HEK293 (cell line): ENCODE measurements around the gene WDPCP.

ENCODE experiments used
- CTCF ChIA-PET: fragments of 350-600 bp; formaldehyde crosslinking; extraction: SDS; loops from one replicate; lab custom pipeline; 2021; ENCODE audit warnings: antibody characterized with exemption; lab: Yijun Ruan, JAX
- POLR2A ChIA-PET: fragments of 300-600 bp; formaldehyde crosslinking; extraction: SDS; loops from one replicate; lab custom pipeline; 2020; ENCODE audit warnings: antibody characterized with exemption, inconsistent platforms; lab: Yijun Ruan, JAX
- H3K27ac ChIP-seq: fragments of 200-500 bp; sonication (Bioruptor generic); 2 replicates; pipeline ENCODE4 v1.5.1; 2014; ENCODE audit warnings: low read depth, low read length, control low read depth, inconsistent platforms; ENCODE audit errors: extremely low read depth
- H3K36me3 ChIP-seq, 2 experiments: fragments of 200-500 bp in 1 of 2; sonication (Bioruptor generic) in 1 of 2; 1 replicate in 1 of 2; 2 replicates in 1 of 2; pipeline ENCODE4 v1.5.1; 2014 to 2017; ENCODE audit warnings: inconsistent platforms in 2 of 2, low read length in 2 of 2; ENCODE audit not compliant: control insufficient read depth in 2 of 2, insufficient read depth in 1 of 2
- H3K4me1 ChIP-seq: fragments of 200-500 bp; sonication (Bioruptor generic); 2 replicates; pipeline ENCODE4 v1.5.1; 2014; ENCODE audit warnings: mild to moderate bottlenecking, low read length, inconsistent platforms; ENCODE audit not compliant: control insufficient read depth, insufficient read depth
- H3K4me3 ChIP-seq: 2 replicates; pipeline ENCODE4 v1.5.1; 2011; ENCODE audit warnings: low read depth, mild to moderate bottlenecking, control low read depth, low read length, moderate library complexity
- H3K9me3 ChIP-seq: fragments of 200-500 bp; sonication (Bioruptor generic); 2 replicates; pipeline ENCODE4 v1.5.1; 2014; ENCODE audit warnings: low read depth, low read length, inconsistent platforms; ENCODE audit not compliant: control insufficient read depth, insufficient read depth
- GLI4 ChIP-seq: fragments of 450-650 bp; formaldehyde crosslinking; IDR thresholded peaks from 2 replicates; pipeline ENCODE4 v1.5.1; 2016; ENCODE audit warnings: missing biosample characterization, missing genetic modification characterization
- HOXC10 ChIP-seq: sonication (generic); formaldehyde crosslinking; IDR thresholded peaks from 2 replicates; pipeline ENCODE4 v1.8.1; 2023; ENCODE audit warnings: mild to moderate bottlenecking, missing genetic modification reagents
- KLF10 ChIP-seq: fragments of 450-650 bp; IDR thresholded peaks from 2 replicates; pipeline ENCODE4 v1.5.1; 2018; ENCODE audit warnings: missing biosample characterization, mild to moderate bottlenecking, missing genetic modification characterization
- REST ChIP-seq: fragments of 450-650 bp; formaldehyde crosslinking; IDR thresholded peaks from 2 replicates; pipeline ENCODE4 v1.5.1; 2016; ENCODE audit warnings: missing biosample characterization, missing genetic modification characterization
- SETDB1 ChIP-seq: IDR thresholded peaks from one replicate; pipeline ENCODE4 v1.6.1; 2017; ENCODE audit warnings: mild to moderate bottlenecking, low read length, moderate library complexity, mixed read lengths; ENCODE audit not compliant: insufficient read length
- ZBTB11 ChIP-seq: fragments of 450-650 bp; formaldehyde crosslinking; conservative IDR thresholded peaks from 2 replicates; pipeline ENCODE4 v1.5.1; 2016; ENCODE audit warnings: low read depth, missing biosample characterization, missing genetic modification characterization
- ZFHX2 ChIP-seq: fragments of 450-650 bp; formaldehyde crosslinking; conservative IDR thresholded peaks from 2 replicates; pipeline ENCODE4 v1.5.1; 2016; ENCODE audit warnings: missing biosample characterization, missing genetic modification characterization
- ZNF10 ChIP-seq: fragments of 450-650 bp; formaldehyde crosslinking; IDR thresholded peaks from 2 replicates; pipeline ENCODE4 v1.5.1; 2017; ENCODE audit warnings: missing biosample characterization, missing genetic modification characterization
- ZNF155 ChIP-seq: fragments of 450-650 bp; formaldehyde crosslinking; IDR thresholded peaks from 2 replicates; pipeline ENCODE4 v1.5.1; 2016; ENCODE audit warnings: missing biosample characterization, missing genetic modification characterization
- ZNF16 ChIP-seq: fragments of 450-650 bp; formaldehyde crosslinking; IDR thresholded peaks from 2 replicates; pipeline ENCODE4 v1.5.1; 2016; ENCODE audit warnings: low read depth, missing biosample characterization, missing genetic modification characterization
- ZNF18 ChIP-seq: fragments of 450-650 bp; formaldehyde crosslinking; IDR thresholded peaks from 2 replicates; pipeline ENCODE4 v1.5.1; 2016; ENCODE audit warnings: missing biosample characterization, missing genetic modification characterization
- ZNF26 ChIP-seq: fragments of 450-650 bp; formaldehyde crosslinking; IDR thresholded peaks from 2 replicates; pipeline ENCODE4 v1.5.1; 2016; ENCODE audit warnings: missing biosample characterization, missing genetic modification characterization
- ZNF274 ChIP-seq, 2 experiments: fragments of 200-500 bp in 1 of 2; fragments of 450-650 bp in 1 of 2; sonication (Bioruptor generic) in 1 of 2; formaldehyde crosslinking in 1 of 2; IDR thresholded peaks; 2 replicates each; pipeline versions ENCODE4 v1.5.1 to v1.6.1; 2014 to 2016; ENCODE audit warnings: borderline replicate concordance in 1 of 2, inconsistent platforms in 1 of 2, low read length in 1 of 2, missing biosample characterization in 1 of 2, missing genetic modification characterization in 1 of 2
- ZNF311 ChIP-seq: fragments of 450-650 bp; formaldehyde crosslinking; IDR thresholded peaks from 2 replicates; pipeline ENCODE4 v1.5.1; 2017; ENCODE audit warnings: missing biosample characterization, missing genetic modification characterization, borderline replicate concordance
- ZNF324 ChIP-seq: fragments of 450-650 bp; formaldehyde crosslinking; IDR thresholded peaks from 2 replicates; pipeline ENCODE4 v1.5.1; 2016; ENCODE audit warnings: missing biosample characterization, missing genetic modification characterization
- ZNF394 ChIP-seq: fragments of 450-650 bp; formaldehyde crosslinking; IDR thresholded peaks from 2 replicates; pipeline ENCODE4 v1.5.1; 2016; ENCODE audit warnings: missing biosample characterization, missing genetic modification characterization, mild to moderate bottlenecking, moderate library complexity, borderline replicate concordance
- ZNF48 ChIP-seq: fragments of 450-650 bp; formaldehyde crosslinking; IDR thresholded peaks from 2 replicates; pipeline ENCODE4 v1.5.1; 2016; ENCODE audit warnings: missing biosample characterization, missing genetic modification characterization
- ZNF580 ChIP-seq: fragments of 450-650 bp; formaldehyde crosslinking; IDR thresholded peaks from 2 replicates; pipeline ENCODE4 v1.5.1; 2016; ENCODE audit warnings: missing biosample characterization, missing genetic modification characterization
- ZNF610 ChIP-seq: fragments of 450-650 bp; formaldehyde crosslinking; IDR thresholded peaks from 2 replicates; pipeline ENCODE4 v1.5.1; 2016; ENCODE audit warnings: missing biosample characterization, missing genetic modification characterization, borderline replicate concordance
- ZNF621 ChIP-seq: fragments of 450-650 bp; formaldehyde crosslinking; IDR thresholded peaks from 2 replicates; pipeline ENCODE4 v1.5.1; 2017; ENCODE audit warnings: missing biosample characterization, missing genetic modification characterization
- ZXDB ChIP-seq: fragments of 450-650 bp; formaldehyde crosslinking; IDR thresholded peaks from 2 replicates; pipeline ENCODE4 v1.5.1; 2016; ENCODE audit warnings: missing biosample characterization, missing genetic modification characterization

Gene WDPCP

GRCh38 chr2:63434024-63435001 is 154.0 kb downstream of the WDPCP start (continued):
- no peak for TF ChIP-seq ZXDB (tag by site-specific recombination)
- no peak for TF ChIP-seq ZNF324 (tag by site-specific recombination)
- TF ChIP-seq KLF10, result no peak
- no peak for TF ChIP-seq ZNF311 (tag by site-specific recombination)
- no peak for TF ChIP-seq ZFHX2 (tag by site-specific recombination)
- TF ChIP-seq SETDB1, result no peak
- TF ChIP-seq ZNF26 (tag by site-specific recombination), result no peak

GRCh38 chr2:63432373-63432772 is 155.9 kb downstream of the WDPCP start:
- H3K36me3 ChIP-seq, result no peaks in the 10 kb centered on the region
- H3K9me3 ChIP-seq, result no peaks in the 10 kb centered on the region
- no peak overlapping the region for H3K27ac ChIP-seq
- CTCF ChIA-PET, result no interaction called here
- H3K4me1 ChIP-seq, result no peaks in the 10 kb centered on the region
- H3K4me3 ChIP-seq, result no peak overlapping the region
- TF ChIP-seq ZFHX2 (tag by site-specific recombination), result no peak
- TF ChIP-seq ZNF18 (tag by site-specific recombination), result no peak
- no peak for TF ChIP-seq ZNF394 (tag by site-specific recombination)
- no peak for TF ChIP-seq ZNF274 (IDR thresholded peaks at IDR 0.05; ENCODE audit: low read length)
- no peak for TF ChIP-seq ZNF274 (tag by site-specific recombination; IDR thresholded peaks at IDR 0.05; ENCODE audit: borderline replicate concordance)
- no peak for TF ChIP-seq ZNF610 (tag by site-specific recombination)
- TF ChIP-seq ZNF48 (tag by site-specific recombination), result no peak
- TF ChIP-seq HOXC10 (CRISPR knock-in tag), result no peak
- no peak for TF ChIP-seq ZNF580 (tag by site-specific recombination)
- no peak for TF ChIP-seq ZNF155 (tag by site-specific recombination)
- TF ChIP-seq GLI4 (tag by site-specific recombination), result no peak
- TF ChIP-seq ZNF10 (tag by site-specific recombination), result no peak
- TF ChIP-seq KLF10, result no peak
- TF ChIP-seq ZNF621 (tag by site-specific recombination), result no peak
- TF ChIP-seq ZNF16, result no peak
- TF ChIP-seq REST (tag by site-specific recombination), result no peak
- TF ChIP-seq ZBTB11, result no peak
- POLR2A ChIA-PET, result no interaction called here
